Measurements from ENCODE around the gene GOLGA8K.
"Not testable (repeated sequence)": the region's sequence is repeated elsewhere in the genome, so short reads cannot be mapped to it uniquely, and the experiment has no call there.

- TF ChIP-seq, protein P1, sequence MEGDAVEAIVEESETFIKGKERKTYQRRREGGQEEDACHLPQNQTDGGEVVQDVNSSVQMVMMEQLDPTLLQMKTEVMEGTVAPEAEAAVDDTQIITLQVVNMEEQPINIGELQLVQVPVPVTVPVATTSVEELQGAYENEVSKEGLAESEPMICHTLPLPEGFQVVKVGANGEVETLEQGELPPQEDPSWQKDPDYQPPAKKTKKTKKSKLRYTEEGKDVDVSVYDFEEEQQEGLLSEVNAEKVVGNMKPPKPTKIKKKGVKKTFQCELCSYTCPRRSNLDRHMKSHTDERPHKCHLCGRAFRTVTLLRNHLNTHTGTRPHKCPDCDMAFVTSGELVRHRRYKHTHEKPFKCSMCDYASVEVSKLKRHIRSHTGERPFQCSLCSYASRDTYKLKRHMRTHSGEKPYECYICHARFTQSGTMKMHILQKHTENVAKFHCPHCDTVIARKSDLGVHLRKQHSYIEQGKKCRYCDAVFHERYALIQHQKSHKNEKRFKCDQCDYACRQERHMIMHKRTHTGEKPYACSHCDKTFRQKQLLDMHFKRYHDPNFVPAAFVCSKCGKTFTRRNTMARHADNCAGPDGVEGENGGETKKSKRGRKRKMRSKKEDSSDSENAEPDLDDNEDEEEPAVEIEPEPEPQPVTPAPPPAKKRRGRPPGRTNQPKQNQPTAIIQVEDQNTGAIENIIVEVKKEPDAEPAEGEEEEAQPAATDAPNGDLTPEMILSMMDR (IDR thresholded peaks at IDR 0.05): not testable (repeated sequence)
- not testable (repeated sequence) for TF ChIP-seq POLR2A (IDR thresholded peaks at IDR 0.05)
Observed at GRCh38 chr15:32343921-32344320, 59.2 kb downstream of the GOLGA8K start.
